Hepatocyte (in vitro differentiated cells): ENCODE results near the gene ERGIC2. TPM values are rescaled to one million over a fixed set of nuclear protein-coding genes. Genes with fewer than 3 reads are reported as not detected.

Source experiments
- DNase-seq: peaks from one replicate; pipeline ENCODE4 v3.0.0-alpha.2; 2016; ENCODE audit warnings: low spot score
- H2AFZ ChIP-seq: fragments of 200-600 bp; sonication (generic); 2 replicates; pipeline ENCODE4 v1.6.0; 2016; ENCODE audit warnings: antibody characterized with exemption, mild to moderate bottlenecking
- H3K27ac ChIP-seq: fragments of 200-600 bp; sonication (generic); 2 replicates; pipeline ENCODE4 v1.5.1; 2016; ENCODE audit warnings: mild to moderate bottlenecking
- H3K27me3 ChIP-seq: fragments of 200-600 bp; sonication (generic); 2 replicates; pipeline ENCODE4 v1.6.1; 2016
- H3K36me3 ChIP-seq: fragments of 200-600 bp; sonication (generic); replicated peaks from 2 replicates; pipeline ENCODE4 v1.5.1; 2016; ENCODE audit warnings: low read depth; ENCODE audit not compliant: insufficient read depth
- H3K4me1 ChIP-seq: fragments of 200-600 bp; sonication (generic); 2 replicates; pipeline ENCODE4 v1.5.1; 2016; ENCODE audit warnings: mild to moderate bottlenecking, moderate library complexity; ENCODE audit not compliant: insufficient read depth
- H3K4me2 ChIP-seq: fragments of 200-600 bp; sonication (generic); 2 replicates; pipeline ENCODE4 v1.6.0; 2016
- H3K4me3 ChIP-seq: fragments of 200-600 bp; sonication (generic); 2 replicates; pipeline ENCODE4 v1.5.1; 2016; ENCODE audit warnings: mild to moderate bottlenecking
- H3K79me2 ChIP-seq: fragments of 200-600 bp; sonication (generic); 2 replicates; pipeline ENCODE4 v1.6.0; 2017; ENCODE audit warnings: mild to moderate bottlenecking
- H3K9me2 ChIP-seq: fragments of 200-600 bp; sonication (generic); replicated peaks from 2 replicates; pipeline ENCODE4 v1.6.0; 2017; ENCODE audit warnings: mild to moderate bottlenecking; ENCODE audit not compliant: insufficient read depth
- H3K9me3 ChIP-seq: fragments of 200-600 bp; sonication (generic); 2 replicates; pipeline ENCODE4 v1.5.1; 2016; ENCODE audit warnings: low read depth, mild to moderate bottlenecking
- H4K20me1 ChIP-seq: fragments of 200-600 bp; sonication (generic); 2 replicates; pipeline ENCODE4 v1.6.0; 2016; ENCODE audit warnings: mild to moderate bottlenecking; ENCODE audit not compliant: insufficient read depth, poor library complexity, severe bottlenecking
- CTCF ChIP-seq: fragments of 200-600 bp; sonication (generic); IDR thresholded peaks from 2 replicates; pipeline ENCODE4 v1.5.1; 2016; ENCODE audit warnings: antibody characterized with exemption, mild to moderate bottlenecking; ENCODE audit not compliant: poor library complexity
- EZH2 ChIP-seq: fragments of 200-600 bp; sonication (generic); IDR thresholded peaks from 2 replicates; pipeline ENCODE4 v1.6.1; 2016; ENCODE audit warnings: antibody characterized with exemption, mild to moderate bottlenecking, borderline replicate concordance
- EZH2phosphoT487 ChIP-seq: fragments of 200-600 bp; sonication (generic); IDR thresholded peaks from one replicate; pipeline ENCODE4 v1.6.1; 2018; ENCODE audit warnings: antibody characterized with exemption, mild to moderate bottlenecking, low read depth, moderate library complexity; ENCODE audit not compliant: unreplicated experiment, severe bottlenecking
- WGBS: methylation state at CpG from one replicate; pipeline ENCODE4 v1.1.6; 2016; ENCODE audit warnings: low lambda C conversion rate; ENCODE audit errors: missing lambda C conversion rate; 5-methylcytosine and 5-hydroxymethylcytosine counted together
- polyA plus RNA-seq: library from polyadenylated mRNA; unstranded; fragments of >200 nt; fragmentation: Nextera tagmentation; extraction: Ambion mirVana; gene quantifications from 2 replicates; pipeline ENCODE4 v1.2.1, GENCODE V29; 2016
- total RNA-seq: library from RNA; depleted of rRNA; stranded (reverse); fragments of >200 nt; gene quantifications from 2 replicates; pipeline ENCODE4 v1.2.3, GENCODE V29; 2014

The ERGIC2 gene
- total and polyA plus RNA-seq, 2 experiments from 2014 or later: 68.7 to 122 TPM

GRCh38 chr12:29306266-29306665, 74.7 kb downstream of the ERGIC2 start:
- no peaks in the 10 kb centered on the region for H3K79me2 ChIP-seq
- no peak overlapping the region for H3K27ac ChIP-seq
- DNase-seq: no peak
- no peak overlapping the region for H3K4me2 ChIP-seq
- no peaks in the 10 kb centered on the region for H4K20me1 ChIP-seq
- no peaks in the 10 kb centered on the region for H3K9me2 ChIP-seq
- H3K4me3 ChIP-seq: no peak overlapping the region
- no peaks in the 10 kb centered on the region for H3K4me1 ChIP-seq
- no peak overlapping the region for H2AFZ ChIP-seq
- 95% methylated on average over 2 of the region's 2 CpGs for WGBS
- no peak for TF ChIP-seq EZH2phosphoT487
- no peak for TF ChIP-seq EZH2
- TF ChIP-seq CTCF: no peak
- no peaks in the 10 kb centered on the region for H3K27me3 ChIP-seq
- no peaks in the 10 kb centered on the region for H3K9me3 ChIP-seq
- no peaks in the 10 kb centered on the region for H3K36me3 ChIP-seq

- H4K20me1 ChIP-seq: no peaks in the 10 kb centered on the region
- no peak for TF ChIP-seq EZH2phosphoT487
- no peak for TF ChIP-seq CTCF
- TF ChIP-seq EZH2: no peak
- no peaks in the 10 kb centered on the region for H3K4me1 ChIP-seq
- H3K4me3 ChIP-seq: no peak overlapping the region
- no peak overlapping the region for H3K4me2 ChIP-seq
- no peak overlapping the region for H3K27ac ChIP-seq
- H3K79me2 ChIP-seq: no peaks in the 10 kb centered on the region
- H3K9me3 ChIP-seq: no peaks in the 10 kb centered on the region
- H2AFZ ChIP-seq: no peak overlapping the region
- DNase-seq: no peak
- H3K27me3 ChIP-seq: no peaks in the 10 kb centered on the region
- no peaks in the 10 kb centered on the region for H3K36me3 ChIP-seq
- H3K9me2 ChIP-seq: no peaks in the 10 kb centered on the region
Measured at GRCh38 chr12:29304388-29304787, 76.6 kb downstream of the ERGIC2 start.

- Histone ChIP-seq H3K27me3 (no peaks in the 10 kb centered on the region), H3K4me2 (no peak overlapping the region), H3K4me1 (no peaks in the 10 kb centered on the region), H2AFZ (no peak overlapping the region), H3K36me3 (no peaks in the 10 kb centered on the region), H3K9me3 (no peaks in the 10 kb centered on the region), H4K20me1 (no peaks in the 10 kb centered on the region), H3K79me2 (no peaks in the 10 kb centered on the region), H3K27ac (no peak overlapping the region), H3K9me2 (no peaks in the 10 kb centered on the region), H3K4me3 (no peak overlapping the region)
- TF ChIP-seq CTCF (no peak), EZH2phosphoT487 (no peak), EZH2 (no peak)
- WGBS: 98% methylated on average over 3 of the region's 3 CpGs
- DNase-seq: no peak
Measured at GRCh38 chr12:29301114-29301513, 79.9 kb downstream of the ERGIC2 start.

- H3K4me3 ChIP-seq: no peak overlapping the region
- WGBS: 88% methylated on average over 2 of the region's 2 CpGs
- DNase-seq: no peak
- no peaks in the 10 kb centered on the region for H3K79me2 ChIP-seq
- no peaks in the 10 kb centered on the region for H3K27me3 ChIP-seq
- H3K9me3 ChIP-seq: no peaks in the 10 kb centered on the region
- H4K20me1 ChIP-seq: no peaks in the 10 kb centered on the region
- no peaks in the 10 kb centered on the region for H3K4me1 ChIP-seq
- H3K4me2 ChIP-seq: no peak overlapping the region
- H2AFZ ChIP-seq: no peak overlapping the region
- H3K27ac ChIP-seq: no peak overlapping the region
- no peaks in the 10 kb centered on the region for H3K36me3 ChIP-seq
- TF ChIP-seq EZH2phosphoT487: no peak
- no peak for TF ChIP-seq CTCF
- no peak for TF ChIP-seq EZH2
- H3K9me2 ChIP-seq: no peaks in the 10 kb centered on the region
Measured at GRCh38 chr12:29299633-29300032, 81.3 kb downstream of the ERGIC2 start.
